ENCODE measurements around the gene HIP1. TPM values are rescaled to one million over a fixed set of nuclear protein-coding genes. Genes with fewer than 3 reads are reported as not detected.

Gene HIP1
- total and polyA plus RNA-seq, 2 of the 13 experiments (the other 11 are each of a cell fraction or from before 2014, with no cell fraction given) = 4.5 to 6.2 TPM

DNA sequence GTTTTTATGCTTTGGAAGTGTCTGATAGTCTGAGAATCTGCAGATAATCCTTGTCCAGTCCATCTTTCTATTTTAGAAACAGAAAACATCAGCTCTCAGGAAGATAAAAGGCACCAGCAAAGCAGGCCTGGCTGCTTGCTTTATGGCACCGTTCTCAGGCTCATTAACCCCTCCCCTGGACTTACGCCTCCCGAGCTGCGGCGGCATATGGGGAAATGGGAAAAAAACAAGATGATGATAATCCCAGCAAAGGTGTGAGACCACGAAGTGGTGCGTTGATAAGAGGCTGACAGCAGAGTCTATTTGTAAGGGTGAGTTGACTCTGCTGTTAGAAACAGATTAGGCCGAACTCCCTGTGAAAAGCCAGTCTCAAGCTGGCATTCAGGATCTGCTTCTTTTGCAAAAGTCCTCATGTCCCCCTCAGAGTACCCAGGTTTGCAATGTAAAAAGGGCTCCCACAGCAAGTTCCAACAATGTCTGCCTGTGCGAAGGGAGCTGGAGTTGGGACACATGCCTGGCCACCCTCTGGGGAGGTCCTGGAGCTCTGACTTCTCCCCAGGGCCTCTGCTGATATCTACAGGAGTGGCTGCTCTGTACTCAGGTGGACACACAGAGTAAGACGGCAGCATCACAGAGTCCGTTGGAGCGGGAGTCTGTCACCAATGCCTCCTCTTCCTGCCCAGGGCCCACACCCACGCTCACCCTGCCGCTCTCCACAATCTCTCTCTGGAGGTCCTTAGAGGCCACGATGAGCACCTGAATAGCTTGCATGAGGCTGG is 192.3 kb downstream of the HIP1 start:
- Histone ChIP-seq H3K9me3 (ENCODE audit: low read length) (no peaks in the 10 kb centered on the region), H3K4me2 (ENCODE audit: low read depth, low read length) (no peak overlapping the region), H3K4me3 (replicated peaks in 1 of 3; ENCODE audit: insufficient read depth in 1 of 3, low read depth in 2 of 3, low read length in 3 of 3) (no peak overlapping the region), H3K9ac (ENCODE audit: insufficient read depth, low read depth, low read length) (no peak overlapping the region), H3K4me1 (ENCODE audit: insufficient read depth, low read length) (no peaks in the 10 kb centered on the region), H3K27ac (ENCODE audit: extremely low read length, insufficient read depth, low read length) (no peak overlapping the region), H3K79me2 (ENCODE audit: insufficient read depth, low read length) (no peaks in the 10 kb centered on the region), H3K36me3 (replicated peaks in 1 of 2; ENCODE audit: control insufficient read depth in 1 of 2, insufficient read depth in 2 of 2, low read length in 2 of 2) (no peaks in the 10 kb centered on the region; a peak in 1 of 5 replicates), H3K27me3 (ENCODE audit: control insufficient read depth in 1 of 2, insufficient read depth in 2 of 2, low read length in 2 of 2) (no peaks in the 10 kb centered on the region), H4K20me1 (ENCODE audit: insufficient read depth, low read length) (no peaks in the 10 kb centered on the region), H2AFZ (ENCODE audit: low read length) (no peak overlapping the region)
- CTCF ChIA-PET (ENCODE audit: low intra/inter-chr PET ratio, low total read pairs) = no interaction called here
- intact Hi-C loops (cut with micrococcal nuclease; ENCODE audit: unreplicated experiment) = no loop called here
- TF ChIP-seq FOXK2 (IDR thresholded peaks at IDR 0.05) (no peak), CEBPB (IDR thresholded peaks at IDR 0.05; ENCODE audit: borderline replicate concordance, low read depth, low read length) (no peak), FLYWCH1 (CRISPR knock-in tag; IDR thresholded peaks at IDR 0.05) (no peak), ZSCAN9 (CRISPR knock-in tag; IDR thresholded peaks at IDR 0.05; ENCODE audit: borderline replicate concordance) (no peak), TCF12 (IDR thresholded peaks at IDR 0.05) (no peak), TCF12 (CRISPR knock-in tag; IDR thresholded peaks at IDR 0.05) (no peak), ZFYVE20 (CRISPR knock-in tag; IDR thresholded peaks at IDR 0.05; ENCODE audit: borderline replicate concordance, low read depth) (no peak), ATF3 (CRISPR knock-in tag; IDR thresholded peaks at IDR 0.05) (no peak), ZNF550 (CRISPR knock-in tag; IDR thresholded peaks at IDR 0.05; ENCODE audit: borderline replicate concordance) (no peak), ZNF253 (CRISPR knock-in tag; IDR thresholded peaks at IDR 0.05; ENCODE audit: borderline replicate concordance) (no peak), RARG (CRISPR knock-in tag; IDR thresholded peaks at IDR 0.05; ENCODE audit: low read depth) (no peak), ATF7 (IDR thresholded peaks at IDR 0.05) (no peak), ATF7 (CRISPR knock-in tag; IDR thresholded peaks at IDR 0.05) (no peak)
- TF ChIP-seq, protein P1, sequence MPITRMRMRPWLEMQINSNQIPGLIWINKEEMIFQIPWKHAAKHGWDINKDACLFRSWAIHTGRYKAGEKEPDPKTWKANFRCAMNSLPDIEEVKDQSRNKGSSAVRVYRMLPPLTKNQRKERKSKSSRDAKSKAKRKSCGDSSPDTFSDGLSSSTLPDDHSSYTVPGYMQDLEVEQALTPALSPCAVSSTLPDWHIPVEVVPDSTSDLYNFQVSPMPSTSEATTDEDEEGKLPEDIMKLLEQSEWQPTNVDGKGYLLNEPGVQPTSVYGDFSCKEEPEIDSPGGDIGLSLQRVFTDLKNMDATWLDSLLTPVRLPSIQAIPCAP (CRISPR knock-in tag; IDR thresholded peaks at IDR 0.05; ENCODE audit: low read depth) = no peak
- no TSS peak for BruUV-seq (replicated peaks)
- in situ Hi-C loops (cut with HindIII; ENCODE audit: extremely low pct_ligation_motif_present, low pct_unique_long_range_greater_than_20kb) = no loop called here
- ATAC-seq = no peak
- DNase-seq (ENCODE audit: low spot score) = no peak
- WGBS (ENCODE audit: low lambda C conversion rate) = 87% methylated on average over 15 of the region's 15 CpGs
- FAIRE-seq = no peak
- POLR2A ChIA-PET = no interaction called here

Measured in HepG2 (cell line).